Left kidney (tissue), 2 donors: ENCODE results near the gene APH1B. TPM values are rescaled to one million over a fixed set of nuclear protein-coding genes. Genes with fewer than 3 reads are reported as not detected.

Experiments
- DNase-seq: peaks from one replicate; pipeline ENCODE4 v3.0.0-alpha.2; 2013
- polyA plus RNA-seq: library from polyadenylated mRNA; unstranded; fragments of 120-200 nt; gene quantifications from one replicate; pipeline ENCODE4 v1.2.1, GENCODE V29; 2013; ENCODE audit not compliant: insufficient read length

APH1B gene
- polyA plus RNA-seq, 1 donor: 19.6 TPM

- DNase-seq: no peak
These were observed 73.8 kb downstream of the APH1B start for GRCh38 chr15:63351170-63351569.

GRCh38 chr15:63352808-63353207, 75.4 kb downstream of the APH1B start:
- DNase-seq: no peak

- no peak for DNase-seq
These were observed 75.9 kb downstream of the APH1B start for GRCh38 chr15:63353261-63353660.

- DNase-seq: no peak
These were observed 76.5 kb downstream of the APH1B start for GRCh38 chr15:63353887-63354286.

GRCh38 chr15:63354821-63355650, 77.6 kb downstream of the APH1B start:
- no peak for DNase-seq

- DNase-seq: no peak
These were observed 79.7 kb downstream of the APH1B start for GRCh38 chr15:63357061-63357460.

- DNase-seq: no peak
These were observed 80.3 kb downstream of the APH1B start for GRCh38 chr15:63357731-63358130.

GRCh38 chr15:63358241-63359029, 81.0 kb downstream of the APH1B start:
- no peak for DNase-seq

Other genes with a start within 250 kb of the APH1B start
- 573 TPM for gene TPM1, start 234.9 kb upstream of the APH1B start, polyA plus RNA-seq
- gene LACTB, start 155.7 kb upstream of the APH1B start, polyA plus RNA-seq: 19.6 TPM
- gene RPS27L, start 120.1 kb upstream of the APH1B start, polyA plus RNA-seq: 92.2 TPM
- gene RAB8B, start 88.0 kb upstream of the APH1B start, polyA plus RNA-seq: 37.1 TPM
- gene CA12, start 104.2 kb downstream of the APH1B start, polyA plus RNA-seq: 151 TPM
- gene USP3, start 227.0 kb downstream of the APH1B start, polyA plus RNA-seq: 52.0 TPM